MM.1S (cell line): Measurements from ENCODE around the gene OR2F1.

Experiments
- DNase-seq: peaks from one replicate; pipeline ENCODE4 v3.0.0-alpha.2; 2015
- H2AFZ ChIP-seq: fragments of 300-600 bp; sonication (generic); 2 replicates; pipeline ENCODE4 v1.6.0; 2016; ENCODE audit warnings: antibody characterized with exemption, low read length
- H3F3A ChIP-seq: fragments of 300-600 bp; sonication (generic); 2 replicates; pipeline ENCODE4 v1.6.1; 2016; ENCODE audit warnings: mild to moderate bottlenecking, antibody characterized with exemption, low read length, moderate library complexity, mixed read lengths; ENCODE audit not compliant: insufficient read depth
- H3K27ac ChIP-seq: fragments of 300-600 bp; sonication (generic); 2 replicates; pipeline ENCODE4 v1.5.1; 2016; ENCODE audit warnings: mild to moderate bottlenecking, low read length
- H3K27me3 ChIP-seq: fragments of 300-600 bp; sonication (generic); replicated peaks from 2 replicates; pipeline ENCODE4 v1.6.0; 2016; ENCODE audit warnings: low read length; ENCODE audit not compliant: insufficient read depth
- H3K36me3 ChIP-seq: fragments of 300-600 bp; sonication (generic); replicated peaks from 2 replicates; pipeline ENCODE4 v1.6.1; 2016; ENCODE audit warnings: mild to moderate bottlenecking, low read length, mixed read lengths; ENCODE audit not compliant: insufficient read depth
- H3K4me1 ChIP-seq: fragments of 300-600 bp; sonication (generic); 2 replicates; pipeline ENCODE4 v1.6.1; 2016; ENCODE audit warnings: low read length, mixed read lengths
- H3K4me2 ChIP-seq: fragments of 300-600 bp; sonication (generic); 2 replicates; pipeline ENCODE4 v1.6.0; 2016; ENCODE audit warnings: low read depth, low read length
- H3K4me3 ChIP-seq: fragments of 300-600 bp; sonication (generic); 2 replicates; pipeline ENCODE4 v1.5.1; 2016; ENCODE audit warnings: low read length, mixed read lengths
- H3K79me2 ChIP-seq: fragments of 300-600 bp; sonication (generic); 2 replicates; pipeline ENCODE4 v1.6.1; 2016; ENCODE audit warnings: mixed run types, low read length, mixed read lengths
- H3K9ac ChIP-seq: fragments of 300-600 bp; sonication (generic); 2 replicates; pipeline ENCODE4 v1.6.1; 2016; ENCODE audit warnings: low read length, mixed read lengths
- H3K9me2 ChIP-seq: fragments of 300-600 bp; sonication (generic); replicated peaks from 2 replicates; pipeline ENCODE4 v1.6.1; 2016; ENCODE audit warnings: mild to moderate bottlenecking, low read length, mixed read lengths; ENCODE audit not compliant: insufficient read depth
- H3K9me3 ChIP-seq: fragments of 300-600 bp; sonication (generic); replicated peaks from 2 replicates; pipeline ENCODE4 v1.6.1; 2016; ENCODE audit warnings: mild to moderate bottlenecking, low read length, mixed read lengths; ENCODE audit not compliant: insufficient read depth
- H4K20me1 ChIP-seq: fragments of 300-600 bp; sonication (generic); 2 replicates; pipeline ENCODE4 v1.6.1; 2016; ENCODE audit warnings: mild to moderate bottlenecking, low read length, moderate library complexity, mixed read lengths; ENCODE audit not compliant: insufficient read depth
- EZH2 ChIP-seq: fragments of 300-600 bp; sonication (generic); optimal IDR thresholded peaks from 2 replicates; pipeline ENCODE3; 2017; ENCODE audit warnings: low read depth, mild to moderate bottlenecking, antibody characterized with exemption, low read length, mixed read lengths
- EZH2phosphoT487 ChIP-seq: fragments of 300-600 bp; sonication (generic); IDR thresholded peaks from 2 replicates; pipeline ENCODE4 v1.6.1; 2018; ENCODE audit warnings: antibody characterized with exemption, low read length
- TF ChIP-seq, protein P1 (sequence below): fragments of 300-600 bp; sonication (generic); IDR thresholded peaks from 2 replicates; pipeline ENCODE4 v1.5.1; 2016; ENCODE audit warnings: antibody characterized with exemption, low read length, mixed read lengths

Gene OR2F1

DNA sequence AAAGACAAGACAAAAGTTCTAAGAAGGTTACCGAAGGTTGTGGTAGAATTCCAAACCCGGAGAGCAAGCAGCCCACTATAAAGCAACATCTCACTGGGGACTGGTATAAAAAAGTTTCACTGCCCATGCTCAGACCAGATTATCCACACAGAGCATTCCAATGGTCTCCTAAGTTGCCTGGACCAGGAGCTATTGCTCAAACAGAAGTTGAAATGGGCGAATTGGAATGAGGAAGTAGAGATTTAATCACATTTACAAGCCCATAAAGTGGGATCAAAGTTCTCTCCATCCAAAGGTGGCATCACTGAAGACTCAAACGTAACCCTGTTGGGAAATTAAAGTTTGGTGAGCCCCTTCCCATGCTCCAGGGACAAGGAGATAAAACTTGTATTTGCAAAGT lies 19.8 kb downstream of the OR2F1 start:
- Histone ChIP-seq H3K9ac (no peak overlapping the region), H4K20me1 (no peaks in the 10 kb centered on the region), H3K36me3 (no peaks in the 10 kb centered on the region), H3K4me3 (no peak overlapping the region), H3K4me2 (no peak overlapping the region), H3K27me3 (no peaks in the 10 kb centered on the region), H3F3A (no peaks in the 10 kb centered on the region), H3K9me3 (no peaks in the 10 kb centered on the region), H2AFZ (no peak overlapping the region), H3K79me2 (no peaks in the 10 kb centered on the region), H3K9me2 (no peaks in the 10 kb centered on the region), H3K27ac (no peak overlapping the region), H3K4me1 (no peaks in the 10 kb centered on the region)
- no peak for DNase-seq
- TF ChIP-seq, protein P1, sequence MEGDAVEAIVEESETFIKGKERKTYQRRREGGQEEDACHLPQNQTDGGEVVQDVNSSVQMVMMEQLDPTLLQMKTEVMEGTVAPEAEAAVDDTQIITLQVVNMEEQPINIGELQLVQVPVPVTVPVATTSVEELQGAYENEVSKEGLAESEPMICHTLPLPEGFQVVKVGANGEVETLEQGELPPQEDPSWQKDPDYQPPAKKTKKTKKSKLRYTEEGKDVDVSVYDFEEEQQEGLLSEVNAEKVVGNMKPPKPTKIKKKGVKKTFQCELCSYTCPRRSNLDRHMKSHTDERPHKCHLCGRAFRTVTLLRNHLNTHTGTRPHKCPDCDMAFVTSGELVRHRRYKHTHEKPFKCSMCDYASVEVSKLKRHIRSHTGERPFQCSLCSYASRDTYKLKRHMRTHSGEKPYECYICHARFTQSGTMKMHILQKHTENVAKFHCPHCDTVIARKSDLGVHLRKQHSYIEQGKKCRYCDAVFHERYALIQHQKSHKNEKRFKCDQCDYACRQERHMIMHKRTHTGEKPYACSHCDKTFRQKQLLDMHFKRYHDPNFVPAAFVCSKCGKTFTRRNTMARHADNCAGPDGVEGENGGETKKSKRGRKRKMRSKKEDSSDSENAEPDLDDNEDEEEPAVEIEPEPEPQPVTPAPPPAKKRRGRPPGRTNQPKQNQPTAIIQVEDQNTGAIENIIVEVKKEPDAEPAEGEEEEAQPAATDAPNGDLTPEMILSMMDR, result no peak
- no peak for TF ChIP-seq EZH2
- TF ChIP-seq EZH2phosphoT487, result no peak

DNA sequence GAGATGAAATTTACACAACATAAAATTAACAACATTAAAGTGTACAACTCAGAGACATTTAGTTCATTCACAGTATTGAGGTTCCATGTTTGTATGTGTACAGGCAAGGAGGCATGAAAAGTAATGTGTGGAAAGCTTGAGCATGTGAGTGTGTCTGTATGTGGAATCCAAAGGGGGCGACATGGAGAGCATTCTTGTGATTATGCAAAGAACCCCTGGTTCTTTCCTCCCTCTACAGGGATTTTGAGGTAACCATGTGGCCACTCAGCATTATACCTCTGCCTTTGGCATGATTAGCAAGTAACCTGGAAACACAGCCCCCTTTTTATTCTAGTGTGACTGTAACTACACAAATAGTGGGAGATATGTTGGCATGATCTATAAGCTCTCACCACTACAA lies 21.0 kb downstream of the OR2F1 start:
- H4K20me1 ChIP-seq, result no peaks in the 10 kb centered on the region
- H3K9me2 ChIP-seq, result no peaks in the 10 kb centered on the region
- no peak overlapping the region for H3K9ac ChIP-seq
- no peak for DNase-seq
- no peaks in the 10 kb centered on the region for H3K27me3 ChIP-seq
- H2AFZ ChIP-seq, result no peak overlapping the region
- H3F3A ChIP-seq, result no peaks in the 10 kb centered on the region
- no peak overlapping the region for H3K4me3 ChIP-seq
- no peak overlapping the region for H3K4me2 ChIP-seq
- no peaks in the 10 kb centered on the region for H3K4me1 ChIP-seq
- no peaks in the 10 kb centered on the region for H3K79me2 ChIP-seq
- TF ChIP-seq, protein P1, result no peak
- TF ChIP-seq EZH2 (no peak), EZH2phosphoT487 (no peak)
- no peaks in the 10 kb centered on the region for H3K36me3 ChIP-seq
- H3K27ac ChIP-seq, result no peak overlapping the region
- H3K9me3 ChIP-seq, result no peaks in the 10 kb centered on the region

DNA sequence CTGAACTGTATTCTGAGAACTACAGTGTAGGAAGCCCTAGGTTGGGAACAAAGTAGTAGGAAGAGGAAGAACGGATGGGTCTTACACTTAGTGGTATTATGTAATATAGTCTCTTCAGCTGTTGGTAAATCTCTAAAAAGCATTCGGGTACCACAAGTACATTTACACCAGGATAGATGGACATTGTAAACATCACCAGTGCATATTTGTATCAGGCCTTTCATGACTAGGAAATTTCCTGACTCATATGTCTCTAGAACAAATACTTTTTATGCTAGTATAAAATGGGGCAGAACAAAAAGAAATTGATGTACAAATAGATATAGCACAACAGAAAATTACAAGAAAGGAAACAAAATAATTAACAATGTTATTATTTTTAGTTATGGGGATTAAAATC lies 23.9 kb downstream of the OR2F1 start:
- Histone ChIP-seq H4K20me1 (no peaks in the 10 kb centered on the region), H3K27ac (no peak overlapping the region), H2AFZ (no peak overlapping the region), H3K9me2 (no peaks in the 10 kb centered on the region), H3K9me3 (no peaks in the 10 kb centered on the region), H3K4me2 (no peak overlapping the region), H3K36me3 (no peaks in the 10 kb centered on the region), H3F3A (no peaks in the 10 kb centered on the region), H3K4me1 (no peaks in the 10 kb centered on the region), H3K9ac (no peak overlapping the region), H3K79me2 (no peaks in the 10 kb centered on the region), H3K4me3 (no peak overlapping the region), H3K27me3 (no peaks in the 10 kb centered on the region)
- TF ChIP-seq EZH2phosphoT487, result no peak
- TF ChIP-seq, protein P1, result no peak
- no peak for DNase-seq

DNA sequence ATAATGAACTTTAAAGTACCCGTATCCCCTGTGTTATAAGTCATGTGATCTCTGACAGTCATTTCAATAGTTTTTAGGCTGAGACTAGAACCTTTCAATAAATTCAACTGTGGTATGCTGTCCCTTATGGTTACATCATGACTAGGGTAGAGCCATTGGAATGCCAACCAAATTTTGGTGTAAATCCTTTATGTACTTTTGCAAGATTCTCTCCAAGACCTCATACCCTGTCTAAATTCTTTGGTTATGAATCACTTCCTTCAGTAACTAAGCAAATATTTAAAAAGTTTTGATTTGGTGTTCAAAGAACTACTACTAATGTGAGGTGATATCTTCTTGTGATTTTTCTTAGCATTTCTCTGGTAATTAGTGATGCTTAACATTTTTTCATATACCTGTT lies 24.7 kb downstream of the OR2F1 start:
- no peak overlapping the region for H3K27ac ChIP-seq
- no peaks in the 10 kb centered on the region for H3K9me2 ChIP-seq
- no peak overlapping the region for H3K4me2 ChIP-seq
- no peaks in the 10 kb centered on the region for H3K79me2 ChIP-seq
- H3K36me3 ChIP-seq, result no peaks in the 10 kb centered on the region
- H3K9ac ChIP-seq, result no peak overlapping the region
- no peaks in the 10 kb centered on the region for H3F3A ChIP-seq
- no peaks in the 10 kb centered on the region for H3K4me1 ChIP-seq
- TF ChIP-seq, protein P1, result no peak
- TF ChIP-seq EZH2phosphoT487 (no peak), EZH2 (no peak)
- no peaks in the 10 kb centered on the region for H3K9me3 ChIP-seq
- no peak overlapping the region for H2AFZ ChIP-seq
- H4K20me1 ChIP-seq, result no peaks in the 10 kb centered on the region
- H3K4me3 ChIP-seq, result no peak overlapping the region
- no peak for DNase-seq
- no peaks in the 10 kb centered on the region for H3K27me3 ChIP-seq
